HepG2 (cell line): Measurements from ENCODE around the gene USP10. TPM values are rescaled to one million over a fixed set of nuclear protein-coding genes. Genes with fewer than 3 reads are reported as not detected.

ENCODE experiments used
- LRRFIP1 ChIP-seq: sonication (generic); formaldehyde crosslinking; conservative IDR thresholded peaks from 2 replicates; pipeline ENCODE4 v1.4.0; 2020; ENCODE audit warnings: missing genetic modification reagents
- MEIS2 ChIP-seq: sonication (generic); formaldehyde crosslinking; IDR thresholded peaks from 2 replicates; pipeline ENCODE4 v1.9.0; 2021; ENCODE audit warnings: mild to moderate bottlenecking, missing genetic modification reagents
- MIXL1 ChIP-seq: IDR thresholded peaks from 2 replicates; pipeline ENCODE4 v1.6.1; 2016
- PATZ1 ChIP-seq: sonication (generic); formaldehyde crosslinking; IDR thresholded peaks from 2 replicates; pipeline ENCODE4 v1.4.0; 2020; ENCODE audit warnings: missing genetic modification reagents
- SMC3 ChIP-seq: IDR thresholded peaks from 2 replicates; pipeline ENCODE4 v1.6.1; 2011; ENCODE audit warnings: low read length, improper control_type of control experiment
- STAG1 ChIP-seq: sonication (generic); formaldehyde crosslinking; IDR thresholded peaks from 2 replicates; pipeline ENCODE4 v1.4.0; 2020; ENCODE audit warnings: missing genetic modification reagents
- ZKSCAN1 ChIP-seq: fragments of 150-350 bp; IDR thresholded peaks from 2 replicates; pipeline ENCODE4 v1.6.1; 2014; ENCODE audit warnings: low read length
- ZNF317 ChIP-seq: sonication (generic); formaldehyde crosslinking; IDR thresholded peaks from 2 replicates; pipeline ENCODE4 v1.5.0; 2020; ENCODE audit warnings: mild to moderate bottlenecking, missing genetic modification reagents
- ZNF878 ChIP-seq: sonication (generic); formaldehyde crosslinking; IDR thresholded peaks from 2 replicates; pipeline ENCODE4 v1.8.1; 2023; ENCODE audit warnings: mild to moderate bottlenecking, missing genetic modification reagents, moderate library complexity
- polyA plus RNA-seq, 8 experiments: library from polyadenylated mRNA; depleted of rRNA in 3 of 8; stranded (reverse) in 7 of 8; unstranded in 1 of 8; fragments of >200 nt; fragmentation: Illumina TruSeq in 4 of 8; extraction: Trizol in 4 of 8; gene quantifications; 2 replicates each; pipeline versions ENCODE4 v1.2.1 to v1.2.3, GENCODE V29; 2011 to 2016; ENCODE audit warnings: low read depth in 4 of 8, missing spikeins in 1 of 8, mixed read lengths in 1 of 8; ENCODE audit not compliant: insufficient read depth in 1 of 8
- total RNA-seq, 5 experiments: library from RNA; depleted of rRNA; stranded (reverse); fragments of >200 nt; fragmentation: Illumina TruSeq; extraction: Trizol; gene quantifications; 2 replicates each; pipeline ENCODE4 v1.2.3, GENCODE V29; 2016; ENCODE audit warnings: low read depth in 1 of 5
- TF ChIP-seq, protein P1 (sequence below): sonication (generic); formaldehyde crosslinking; IDR thresholded peaks from 2 replicates; pipeline ENCODE4; 2020; ENCODE audit warnings: missing genetic modification reagents, mild to moderate bottlenecking, borderline replicate concordance
- TF ChIP-seq, protein P2 (sequence below): sonication (generic); formaldehyde crosslinking; IDR thresholded peaks from 2 replicates; pipeline ENCODE4 v1.5.0; 2020; ENCODE audit warnings: mild to moderate bottlenecking, missing genetic modification reagents, moderate library complexity

USP10 gene
- total and polyA plus RNA-seq, 2 of the 13 experiments (the other 11 are each of a cell fraction or from before 2014, with no cell fraction given) = 79.1 to 122 TPM

DNA sequence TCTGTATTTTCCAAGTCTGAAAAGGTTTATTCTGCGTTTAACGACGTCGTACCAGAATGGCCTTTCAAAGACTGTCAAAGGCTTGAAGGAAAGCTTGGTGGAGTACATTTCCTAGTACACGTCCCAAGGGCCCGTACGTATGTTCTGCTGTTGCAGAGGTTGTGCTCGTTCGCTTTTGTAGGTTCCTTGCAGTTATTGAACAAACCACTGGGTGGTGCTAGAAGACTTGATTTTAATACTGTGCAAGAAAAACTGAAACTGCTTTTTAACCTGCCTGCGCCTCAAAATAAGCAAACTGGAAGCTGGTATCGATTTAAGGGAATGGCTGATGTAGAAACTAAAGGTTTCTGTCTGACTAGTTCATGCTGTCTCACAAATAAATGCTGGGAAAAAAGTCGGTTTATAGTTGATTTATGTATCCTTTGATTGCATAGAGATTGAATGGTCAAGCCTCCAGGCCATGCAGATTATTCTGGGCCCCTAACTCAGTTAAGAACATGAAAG lies 54.6 kb downstream of the USP10 start (continued):
- TF ChIP-seq, protein P1, sequence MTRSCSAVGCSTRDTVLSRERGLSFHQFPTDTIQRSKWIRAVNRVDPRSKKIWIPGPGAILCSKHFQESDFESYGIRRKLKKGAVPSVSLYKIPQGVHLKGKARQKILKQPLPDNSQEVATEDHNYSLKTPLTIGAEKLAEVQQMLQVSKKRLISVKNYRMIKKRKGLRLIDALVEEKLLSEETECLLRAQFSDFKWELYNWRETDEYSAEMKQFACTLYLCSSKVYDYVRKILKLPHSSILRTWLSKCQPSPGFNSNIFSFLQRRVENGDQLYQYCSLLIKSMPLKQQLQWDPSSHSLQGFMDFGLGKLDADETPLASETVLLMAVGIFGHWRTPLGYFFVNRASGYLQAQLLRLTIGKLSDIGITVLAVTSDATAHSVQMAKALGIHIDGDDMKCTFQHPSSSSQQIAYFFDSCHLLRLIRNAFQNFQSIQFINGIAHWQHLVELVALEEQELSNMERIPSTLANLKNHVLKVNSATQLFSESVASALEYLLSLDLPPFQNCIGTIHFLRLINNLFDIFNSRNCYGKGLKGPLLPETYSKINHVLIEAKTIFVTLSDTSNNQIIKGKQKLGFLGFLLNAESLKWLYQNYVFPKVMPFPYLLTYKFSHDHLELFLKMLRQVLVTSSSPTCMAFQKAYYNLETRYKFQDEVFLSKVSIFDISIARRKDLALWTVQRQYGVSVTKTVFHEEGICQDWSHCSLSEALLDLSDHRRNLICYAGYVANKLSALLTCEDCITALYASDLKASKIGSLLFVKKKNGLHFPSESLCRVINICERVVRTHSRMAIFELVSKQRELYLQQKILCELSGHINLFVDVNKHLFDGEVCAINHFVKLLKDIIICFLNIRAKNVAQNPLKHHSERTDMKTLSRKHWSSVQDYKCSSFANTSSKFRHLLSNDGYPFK (CRISPR knock-in tag) = no peak
- peak; percentile 19; the same call in 1 of the 2 replicates for TF ChIP-seq PATZ1 (CRISPR knock-in tag)
- TF ChIP-seq ZNF317 = no peak
- peak; percentile 85 for TF ChIP-seq STAG1 (CRISPR knock-in tag)
- TF ChIP-seq, protein P2, sequence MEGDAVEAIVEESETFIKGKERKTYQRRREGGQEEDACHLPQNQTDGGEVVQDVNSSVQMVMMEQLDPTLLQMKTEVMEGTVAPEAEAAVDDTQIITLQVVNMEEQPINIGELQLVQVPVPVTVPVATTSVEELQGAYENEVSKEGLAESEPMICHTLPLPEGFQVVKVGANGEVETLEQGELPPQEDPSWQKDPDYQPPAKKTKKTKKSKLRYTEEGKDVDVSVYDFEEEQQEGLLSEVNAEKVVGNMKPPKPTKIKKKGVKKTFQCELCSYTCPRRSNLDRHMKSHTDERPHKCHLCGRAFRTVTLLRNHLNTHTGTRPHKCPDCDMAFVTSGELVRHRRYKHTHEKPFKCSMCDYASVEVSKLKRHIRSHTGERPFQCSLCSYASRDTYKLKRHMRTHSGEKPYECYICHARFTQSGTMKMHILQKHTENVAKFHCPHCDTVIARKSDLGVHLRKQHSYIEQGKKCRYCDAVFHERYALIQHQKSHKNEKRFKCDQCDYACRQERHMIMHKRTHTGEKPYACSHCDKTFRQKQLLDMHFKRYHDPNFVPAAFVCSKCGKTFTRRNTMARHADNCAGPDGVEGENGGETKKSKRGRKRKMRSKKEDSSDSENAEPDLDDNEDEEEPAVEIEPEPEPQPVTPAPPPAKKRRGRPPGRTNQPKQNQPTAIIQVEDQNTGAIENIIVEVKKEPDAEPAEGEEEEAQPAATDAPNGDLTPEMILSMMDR (CRISPR knock-in tag) = peak; percentile 84
- 0 out of 2 replicates have a peak, but pooled peaks have one; percentile 14 for TF ChIP-seq LRRFIP1 (CRISPR knock-in tag)
- TF ChIP-seq ZNF878 (CRISPR knock-in tag) = no peak
- TF ChIP-seq SMC3 = peak; percentile 85
- TF ChIP-seq ZKSCAN1 = peak; percentile 31; the same call in 1 of the 2 replicates
- no peak for TF ChIP-seq MEIS2 (CRISPR knock-in tag)
- TF ChIP-seq MIXL1 (CRISPR knock-in tag) = peak; percentile 65; the same call in 1 of the 2 replicates
